Endothelial cell of umbilical vein (primary cell): Measurements from ENCODE around the gene MRPL24. TPM values are rescaled to one million over a fixed set of nuclear protein-coding genes. Genes with fewer than 3 reads are reported as not detected.

Experiments used
- BruUV-seq: library from RNA; stranded (reverse); fragments of 400-500 nt; replicated peaks from 2 replicates; lab custom pipeline; 2021; lab: Mats Ljungman, UMichigan
- CTCF ChIA-PET: fragments of 300-600, 350-600 bp; sonication (Branson Sonifier 250); formaldehyde crosslinking; loops from one replicate; lab custom pipeline; 2021; ENCODE audit warnings: antibody characterized with exemption, inconsistent platforms; lab: Charles Lee
- POLR2A ChIA-PET: fragments of 300-600, 350-600 bp; sonication (Branson Sonifier 250); formaldehyde crosslinking; loops from one replicate; lab custom pipeline; 2021; ENCODE audit warnings: antibody characterized with exemption, inconsistent platforms; lab: Charles Lee
- DNase-seq: peaks from one replicate; pipeline ENCODE4 v3.0.0-alpha.2; 2011; ENCODE audit warnings: low read depth, low spot score
- FAIRE-seq: peaks from 2 replicates; lab custom pipeline; 2011; peaks lifted over from hg19 to GRCh38; lab: Jason Lieb, UNC
- H2AFZ ChIP-seq: 2 replicates; pipeline ENCODE4 v1.6.0; 2012; ENCODE audit warnings: low read depth, low read length, control low read depth, inconsistent platforms
- H3K27ac ChIP-seq: 2 replicates; pipeline ENCODE4 v1.5.1; 2011; ENCODE audit warnings: low read depth, mild to moderate bottlenecking, control low read depth, low read length, moderate library complexity; ENCODE audit not compliant: insufficient read depth
- H3K27me3 ChIP-seq, 2 experiments: 2 replicates each; pipeline versions ENCODE4 v1.6.0 to v1.6.1; 2011; ENCODE audit warnings: low read length in 2 of 2, mixed read lengths in 1 of 2; ENCODE audit not compliant: control insufficient read depth in 2 of 2, insufficient read depth in 2 of 2
- H3K36me3 ChIP-seq, 2 experiments: 2 replicates in 1 of 2; 3 replicates in 1 of 2; pipeline ENCODE4 v1.5.1; 2011; ENCODE audit warnings: low read length in 2 of 2, mild to moderate bottlenecking in 1 of 2, moderate library complexity in 1 of 2; ENCODE audit not compliant: control insufficient read depth in 2 of 2, insufficient read depth in 2 of 2; ENCODE audit errors: extremely low read depth in 1 of 2
- H3K4me1 ChIP-seq: 3 replicates; pipeline ENCODE4 v1.5.1; 2011; ENCODE audit warnings: mild to moderate bottlenecking, low read length; ENCODE audit not compliant: control insufficient read depth, insufficient read depth; ENCODE audit errors: extremely low read depth
- H3K4me2 ChIP-seq: 2 replicates; pipeline ENCODE4 v1.6.1; 2011; ENCODE audit warnings: low read length, control low read depth, mixed read lengths; ENCODE audit not compliant: insufficient read depth
- H3K4me3 ChIP-seq, 3 experiments: fragments of 200-600 bp in 1 of 3; sonication (generic), shearing (Covaris generic) in 1 of 3; replicated peaks in 1 of 3; 2 replicates each; pipeline ENCODE4 v1.5.1; 2011 to 2016; ENCODE audit warnings: control low read depth in 3 of 3, low read length in 3 of 3, mild to moderate bottlenecking in 2 of 3, inconsistent platforms in 1 of 3, low read depth in 1 of 3, moderate library complexity in 1 of 3; ENCODE audit not compliant: insufficient read depth in 1 of 3
- H3K79me2 ChIP-seq: 2 replicates; pipeline ENCODE4 v1.6.0; 2012; ENCODE audit warnings: low read length, inconsistent platforms; ENCODE audit not compliant: control insufficient read depth, insufficient read depth
- H3K9ac ChIP-seq: replicated peaks from 2 replicates; pipeline ENCODE3; 2011; ENCODE audit warnings: low read length, control low read depth; ENCODE audit not compliant: insufficient read depth; ENCODE audit errors: extremely low read depth
- H3K9me1 ChIP-seq: replicated peaks from 3 replicates; pipeline ENCODE4 v1.6.0; 2011; ENCODE audit warnings: mild to moderate bottlenecking, low read length; ENCODE audit not compliant: control insufficient read depth, insufficient read depth; ENCODE audit errors: extremely low read depth
- H3K9me3 ChIP-seq: replicated peaks from 2 replicates; pipeline ENCODE4 v1.5.1; 2012; ENCODE audit warnings: low read length, inconsistent platforms; ENCODE audit not compliant: control insufficient read depth, insufficient read depth
- H4K20me1 ChIP-seq: replicated peaks from 2 replicates; pipeline ENCODE3; 2011; ENCODE audit warnings: mild to moderate bottlenecking, low read length; ENCODE audit not compliant: control insufficient read depth, insufficient read depth; ENCODE audit errors: extremely low read depth
- CTCF ChIP-seq, 2 donors: IDR thresholded peaks; 1 replicate in 1 of 2; 2 replicates in 1 of 2; pipeline ENCODE4 v1.5.1; 2011; ENCODE audit warnings: low read length in 2 of 2, mild to moderate bottlenecking in 2 of 2, moderate library complexity in 2 of 2, control low read depth in 1 of 2, inconsistent platforms in 1 of 2, low read depth in 1 of 2; ENCODE audit not compliant: insufficient read depth in 1 of 2; ENCODE audit errors: extremely low read depth in 1 of 2
- EZH2 ChIP-seq: IDR thresholded peaks from 2 replicates; pipeline ENCODE4 v1.6.1; 2012; ENCODE audit warnings: borderline replicate concordance, low read depth, mild to moderate bottlenecking, moderate library complexity, low read length, inconsistent platforms; ENCODE audit not compliant: severe bottlenecking
- FOS ChIP-seq: IDR thresholded peaks from 2 replicates; pipeline ENCODE4 v1.6.1; 2011; ENCODE audit warnings: mild to moderate bottlenecking, low read length, moderate library complexity, borderline replicate concordance; ENCODE audit not compliant: insufficient read depth
- GATA2 ChIP-seq: IDR thresholded peaks from 2 replicates; pipeline ENCODE4 v1.7.0; 2011; ENCODE audit warnings: low read depth, mild to moderate bottlenecking, moderate library complexity, mixed read lengths, low read length; ENCODE audit not compliant: insufficient read length, insufficient read depth
- JUN ChIP-seq: IDR thresholded peaks from 2 replicates; pipeline ENCODE4 v1.6.1; 2011; ENCODE audit warnings: borderline replicate concordance, low read depth; ENCODE audit not compliant: insufficient read length, insufficient read depth
- MYC ChIP-seq: IDR thresholded peaks from one replicate; pipeline ENCODE4 v1.6.1; 2011; ENCODE audit warnings: mild to moderate bottlenecking, low read depth, low read length
- POLR2A ChIP-seq: IDR thresholded peaks from 2 replicates; pipeline ENCODE4 v1.6.1; 2012; ENCODE audit warnings: low read depth, mild to moderate bottlenecking, control low read depth, low read length
- POLR2AphosphoS5 ChIP-seq: IDR thresholded peaks from 2 replicates; pipeline ENCODE4 v1.6.1; 2012; ENCODE audit warnings: low read depth, mild to moderate bottlenecking, control low read depth, low read length, moderate library complexity; ENCODE audit not compliant: insufficient read depth
- dilution Hi-C: fragments of 300-500 bp; cut with MboI; formaldehyde crosslinking; loops from one replicate; pipeline ENCODE4 v1.15.0; 2019; ENCODE audit warnings: low sequenced_read_pairs; ENCODE audit not compliant: extremely low pct_ligation_motif_present
- intact Hi-C: fragments of 100-400 bp; cut with micrococcal nuclease; formaldehyde crosslinking; loops from one replicate; pipeline ENCODE4 v1.10.0; 2022
- polyA plus RNA-seq, 4 experiments: library from polyadenylated mRNA; depleted of rRNA in 3 of 4; stranded (reverse) in 3 of 4; unstranded in 1 of 4; fragments of >200 nt; gene quantifications; 2 replicates each; pipeline versions ENCODE4 v1.2.1 to v1.2.3, GENCODE V29; 2011 to 2012; ENCODE audit warnings: missing spikeins in 1 of 4
- total RNA-seq: library from RNA; stranded (reverse); gene quantifications from 2 replicates; pipeline ENCODE4 v1.2.3, GENCODE V29; 2021
- TF ChIP-seq, protein P1 (sequence below): IDR thresholded peaks from 2 replicates; pipeline ENCODE4 v1.6.1; 2011; ENCODE audit not compliant: insufficient read depth, insufficient read length

The MRPL24 gene
- total and polyA plus RNA-seq, 2 donors (not counting 3 experiments of a cell fraction or from before 2014, with no cell fraction given), result 47.9 to 77.7 TPM

DNA sequence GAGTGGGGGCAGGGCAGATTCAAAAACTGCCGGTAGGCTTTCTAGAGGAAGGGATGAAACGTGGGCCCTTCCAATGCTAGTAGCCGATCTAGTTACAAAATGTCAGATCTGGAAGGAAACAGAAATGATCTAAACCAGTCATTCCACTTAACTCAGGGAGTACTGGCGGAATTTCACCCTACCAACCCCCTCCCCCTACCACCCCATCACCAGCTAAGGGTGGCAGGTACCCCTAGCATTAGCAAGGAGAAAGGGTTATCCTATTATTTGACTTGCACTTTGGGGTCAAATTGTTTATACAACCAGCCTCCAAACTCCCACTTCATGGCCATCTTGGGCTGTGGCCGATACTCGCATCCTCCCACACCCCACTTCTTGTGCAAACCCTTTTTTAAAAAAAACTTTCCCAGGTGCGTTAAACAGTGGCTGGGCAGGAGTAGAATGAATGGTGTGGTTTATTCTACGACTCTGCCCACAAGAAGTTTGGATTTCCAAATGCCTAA lies 644 bp upstream of the MRPL24 start:
- Histone ChIP-seq H3K36me3 (peaks cover 11 to 23% of the 10 kb centered on the region in 2 experiments), H3K79me2 (peaks cover 34% of the 10 kb centered on the region), H3K27me3 (no peaks in the 10 kb centered on the region), H3K9me1 (no peaks in the 10 kb centered on the region), H4K20me1 (no peaks in the 10 kb centered on the region), H3K4me1 (peaks cover 19% of the 10 kb centered on the region), H2AFZ (peak overlapping the region; percentile 14), H3K27ac (peak overlapping the region; percentile 22), H3K9me3 (no peaks in the 10 kb centered on the region), H3K9ac (no peak overlapping the region), H3K4me2 (peak overlapping the region; percentile 26), H3K4me3 (no peak overlapping the region)
- intact Hi-C loops (loop anchor here (1.0 to 5.0 kb wide), 4 partner anchors 10 to 151 kb away; partner anchors contain the start of genes HDGF, ISG20L2, METTL25B and PEAR1), dilution Hi-C loops (no loop called here)
- POLR2A ChIA-PET, result interaction anchor here (1.1 to 1.4 kb wide), 3 partner anchors 10 to 26 kb away, joined by 6 to 15 read pairs (median 14); partner anchors contain the start of genes HDGF, ISG20L2, METTL25B and PRCC
- CTCF ChIA-PET, result interaction anchor here (0.8 to 2.6 kb wide), 10 partner anchors 8 to 186 kb away, joined by 3 to 52 read pairs (median 7); partner anchors contain the start of genes HDGF, ISG20L2, METTL25B and NTRK1
- TSS peak; percentile 52 for BruUV-seq
- DNase-seq (no peak), FAIRE-seq (no peak)
- no peak for TF ChIP-seq CTCF (IDR thresholded peaks at IDR 0.05; ENCODE audit: extremely low read depth in 1 of 2, insufficient read depth in 1 of 2, low read depth in 1 of 2, low read length in 2 of 2)
- TF ChIP-seq POLR2A, result no peak
- TF ChIP-seq EZH2, result no peak
- TF ChIP-seq GATA2, result no peak
- no peak for TF ChIP-seq MYC
- no peak for TF ChIP-seq POLR2AphosphoS5
- no peak for TF ChIP-seq FOS
- TF ChIP-seq, protein P1, sequence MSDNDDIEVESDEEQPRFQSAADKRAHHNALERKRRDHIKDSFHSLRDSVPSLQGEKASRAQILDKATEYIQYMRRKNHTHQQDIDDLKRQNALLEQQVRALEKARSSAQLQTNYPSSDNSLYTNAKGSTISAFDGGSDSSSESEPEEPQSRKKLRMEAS, result no peak
- TF ChIP-seq JUN, result no peak
